ENCODE measurements around the gene NEUROD1.
"Not testable (repeated sequence)": the region's sequence is repeated elsewhere in the genome, so short reads cannot be mapped to it uniquely, and the experiment has no call there.

Gene NEUROD1

GRCh38 chr2:181680055-181680936, at the start of gene NEUROD1:
Gene NEUROD1, minus strand, starts transcription at chr2:181680517. Its CDS starts 1,657 bp downstream, at chr2:181678860.
- DNase-seq: no peak

GRCh38 chr2:181725476-181725875, 45.2 kb upstream of the NEUROD1 start:
- DNase-seq: no peak

GRCh38 chr2:181724662-181725061, 44.3 kb upstream of the NEUROD1 start:
- DNase-seq: no peak

- no peak for DNase-seq
These were observed 43.4 kb upstream of the NEUROD1 start for GRCh38 chr2:181723731-181724130.

- DNase-seq: peak; percentile 64
These were observed 34.8 kb upstream of the NEUROD1 start for GRCh38 chr2:181715033-181715630.

- not testable (repeated sequence) for DNase-seq
These were observed 30.7 kb upstream of the NEUROD1 start for GRCh38 chr2:181711051-181711450.

- DNase-seq: not testable (repeated sequence)
These were observed 22.2 kb upstream of the NEUROD1 start for GRCh38 chr2:181702519-181702918.

- DNase-seq: no peak
These were observed 17.9 kb upstream of the NEUROD1 start for GRCh38 chr2:181698223-181698622.

GRCh38 chr2:181697571-181697970, 17.3 kb upstream of the NEUROD1 start:
- no peak for DNase-seq

GRCh38 chr2:181697126-181697525, 16.8 kb upstream of the NEUROD1 start:
- DNase-seq: no peak

GRCh38 chr2:181694271-181694670, 14.0 kb upstream of the NEUROD1 start:
- no peak for DNase-seq

GRCh38 chr2:181690860-181691259, 10.5 kb upstream of the NEUROD1 start:
- DNase-seq: no peak

- no peak for DNase-seq
These were observed 6.4 kb upstream of the NEUROD1 start for GRCh38 chr2:181686576-181687185.

GRCh38 chr2:181685150-181685688, 4.9 kb upstream of the NEUROD1 start:
- no peak for DNase-seq

- DNase-seq: no peak
These were observed 4.3 kb upstream of the NEUROD1 start for GRCh38 chr2:181684454-181685149.

- DNase-seq: no peak
These were observed 3.5 kb upstream of the NEUROD1 start for GRCh38 chr2:181683518-181684453.

- no peak for DNase-seq
These were observed 2.6 kb upstream of the NEUROD1 start for GRCh38 chr2:181682795-181683517.

- no peak for DNase-seq
These were observed 1.9 kb upstream of the NEUROD1 start for GRCh38 chr2:181682026-181682789.

GRCh38 chr2:181680937-181681811, 857 bp upstream of the NEUROD1 start:
- no peak for DNase-seq

All from stimulated activated CD4-positive, alpha-beta T cell treated with anti-CD3 and anti-CD28 coated beads, Interleukin-1b, Interleukin-23, amount 100 ng/mL, for 48 hours (primary cell).